DMS79 (cell line): ENCODE data around the gene SIL1.

Experiments used
- DNase-seq: peaks from one replicate; lab custom pipeline; 2025; lab: John Stamatoyannopoulos, UW

SIL1 gene

GRCh38 chr5:138956801-138957200 is 241.4 kb downstream of the SIL1 start:
- no peak for DNase-seq

- no peak for DNase-seq
Measured at GRCh38 chr5:138955671-138956295, 242.4 kb downstream of the SIL1 start.

- DNase-seq, result no peak
Measured at GRCh38 chr5:138955013-138955660, 243.0 kb downstream of the SIL1 start.

GRCh38 chr5:138954257-138955012 is 243.7 kb downstream of the SIL1 start:
- DNase-seq, result no peak

DNA sequence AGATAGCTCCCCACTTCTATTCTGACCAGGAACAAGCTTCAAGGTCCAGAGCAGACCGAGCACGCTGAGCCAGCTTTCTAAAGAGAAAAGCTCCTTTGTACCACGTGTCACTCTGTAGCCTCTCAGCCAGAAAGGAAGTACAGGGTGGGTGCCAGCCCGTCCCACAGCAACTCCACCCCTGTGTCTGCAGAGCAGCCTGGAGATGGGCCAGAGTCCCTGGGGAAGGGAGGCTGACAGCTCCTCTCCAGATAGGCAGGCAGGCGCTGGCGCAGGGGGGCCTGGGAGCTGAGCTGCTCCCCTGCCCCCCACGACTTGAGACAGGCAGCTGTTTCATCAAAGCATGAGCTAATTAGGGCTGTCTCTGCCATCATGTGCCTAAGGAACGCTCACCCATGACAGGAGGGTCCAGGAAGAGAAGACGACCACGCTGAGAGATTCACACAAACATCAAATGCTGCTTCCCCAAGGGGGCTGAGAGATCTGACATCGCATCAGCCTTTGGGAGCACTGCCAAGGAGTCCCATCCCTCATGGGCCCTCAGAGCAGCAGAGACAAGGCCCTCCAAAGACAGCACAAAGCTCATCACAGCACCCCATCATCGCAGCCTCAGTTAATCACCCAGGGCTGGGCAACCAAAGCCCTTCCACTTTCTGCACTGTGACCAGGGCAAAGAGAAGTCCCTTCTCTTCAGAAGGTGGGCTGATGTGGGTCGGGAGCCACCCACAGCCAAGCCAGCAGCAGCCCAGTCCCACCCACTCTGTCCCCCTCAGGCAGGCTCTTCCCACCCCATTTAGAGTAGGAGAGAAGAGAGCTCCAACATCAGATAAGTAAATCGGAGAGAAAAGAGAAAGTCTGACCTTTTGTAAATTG is 244.5 kb downstream of the SIL1 start:
- peak; percentile 57 for DNase-seq

DNA sequence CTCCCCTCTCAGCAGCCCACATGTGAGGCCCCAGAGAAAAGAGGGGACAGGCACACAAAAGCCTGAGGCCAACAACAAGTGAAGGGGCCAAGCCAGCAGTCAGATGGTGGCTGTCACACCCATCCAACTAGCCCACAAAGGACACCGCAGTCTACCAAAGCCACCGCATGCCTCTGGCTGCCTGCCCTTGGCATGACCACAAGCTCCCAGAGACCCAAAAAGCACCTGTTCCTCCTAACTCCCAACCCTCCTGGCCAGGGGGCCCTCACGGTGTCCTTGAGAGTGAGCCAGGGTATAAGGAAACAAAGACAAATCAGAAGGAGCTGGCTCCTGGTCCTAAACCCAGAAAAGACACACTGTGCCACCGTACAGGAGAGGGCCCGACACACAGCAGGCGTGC is 245.2 kb downstream of the SIL1 start:
- DNase-seq, result peak; percentile 57

GRCh38 chr5:138951986-138952735 is 246.0 kb downstream of the SIL1 start:
- no peak for DNase-seq

DNA sequence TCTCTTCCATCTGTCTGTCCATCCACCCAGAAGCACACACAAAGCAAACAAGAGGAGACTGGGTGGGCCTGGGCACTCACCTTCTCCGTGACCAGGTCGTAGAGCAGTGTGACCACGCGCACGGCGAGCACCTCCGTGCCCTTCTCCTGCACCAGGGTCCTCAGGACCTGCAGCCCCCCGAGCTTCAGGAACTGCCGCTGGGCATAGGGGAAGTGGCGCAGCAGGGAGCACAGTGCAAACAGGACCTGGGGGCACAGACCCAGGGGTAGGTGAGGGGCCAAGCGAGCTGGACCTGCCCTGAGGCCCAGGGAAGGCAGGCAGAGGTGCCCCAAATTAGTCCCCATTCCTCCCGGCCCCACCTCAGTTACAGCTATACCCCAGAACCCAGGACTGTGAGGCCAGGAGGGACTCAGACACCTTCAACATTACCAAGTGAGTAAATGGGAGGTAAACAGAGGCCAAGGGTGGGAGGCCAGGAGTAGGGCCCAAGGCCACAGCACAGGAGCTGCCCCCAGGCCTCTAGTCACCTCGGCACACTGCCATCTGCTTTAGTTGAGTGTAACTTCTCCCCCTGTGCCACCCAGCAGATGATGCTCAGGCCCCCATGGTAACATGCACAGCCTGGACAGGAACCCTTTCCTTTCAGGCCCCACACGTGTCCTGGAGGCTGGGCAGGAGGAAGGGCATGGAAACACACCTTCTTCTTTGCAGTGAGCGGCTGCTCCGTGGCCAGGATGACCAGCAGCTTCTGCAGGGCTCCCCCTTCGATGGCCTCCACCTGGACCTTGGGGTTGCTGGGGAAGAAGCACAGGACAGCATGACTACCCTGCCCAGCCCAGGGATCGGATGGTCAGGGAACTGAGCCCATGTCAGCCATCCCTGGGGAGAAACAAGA is 246.8 kb downstream of the SIL1 start:
- DNase-seq, result no peak

DNA sequence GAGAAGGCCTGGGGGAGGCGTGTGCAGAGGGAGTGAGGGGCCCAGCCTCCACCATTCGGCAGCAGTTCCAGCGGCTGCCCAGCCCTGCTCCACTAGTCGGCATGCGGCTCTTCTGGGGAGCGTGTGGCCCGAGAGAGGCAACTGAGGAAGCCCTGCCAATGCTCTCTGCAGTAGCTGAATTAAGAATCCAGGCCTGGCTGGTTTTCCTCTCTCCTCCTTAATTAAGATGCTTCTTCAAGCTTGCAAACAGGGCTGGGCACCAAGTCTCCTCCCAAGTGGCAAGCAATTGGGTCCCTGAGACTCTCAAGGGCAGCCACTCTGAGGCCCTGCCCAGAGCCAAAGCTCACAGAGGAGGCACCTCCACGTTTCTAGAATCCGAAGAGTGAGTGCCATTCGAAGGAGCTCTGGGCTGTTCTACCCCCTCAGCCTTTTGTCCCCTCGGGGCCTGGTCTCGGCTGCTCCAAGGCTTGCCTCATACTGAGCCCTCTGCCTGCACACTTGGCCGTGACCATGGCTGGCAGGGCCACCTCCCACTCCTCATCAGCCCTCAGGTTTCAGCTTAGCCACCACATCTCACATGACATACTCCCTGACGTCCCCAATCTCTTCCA is 247.6 kb downstream of the SIL1 start:
- peak; percentile 61 for DNase-seq

DNA sequence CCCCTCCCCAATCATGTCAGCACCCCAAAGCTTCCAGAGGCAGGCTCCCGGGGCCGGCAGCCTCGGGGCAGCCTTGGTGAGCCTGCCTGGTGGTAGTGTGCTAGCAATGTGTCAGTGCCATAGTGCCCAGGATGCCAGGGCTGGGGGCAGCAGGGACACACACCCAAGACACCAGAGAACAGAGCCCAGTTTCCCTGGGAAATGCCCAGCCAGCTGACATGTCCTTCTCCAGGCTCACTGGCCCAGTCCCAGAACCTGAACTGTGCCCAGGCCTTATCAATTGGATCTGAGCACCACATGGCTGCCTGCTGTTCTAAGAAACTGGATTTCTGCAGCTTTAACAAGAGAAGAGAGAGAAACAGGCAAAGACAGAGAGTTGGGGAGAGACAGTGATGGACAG is 248.2 kb downstream of the SIL1 start:
- no peak for DNase-seq

DNA sequence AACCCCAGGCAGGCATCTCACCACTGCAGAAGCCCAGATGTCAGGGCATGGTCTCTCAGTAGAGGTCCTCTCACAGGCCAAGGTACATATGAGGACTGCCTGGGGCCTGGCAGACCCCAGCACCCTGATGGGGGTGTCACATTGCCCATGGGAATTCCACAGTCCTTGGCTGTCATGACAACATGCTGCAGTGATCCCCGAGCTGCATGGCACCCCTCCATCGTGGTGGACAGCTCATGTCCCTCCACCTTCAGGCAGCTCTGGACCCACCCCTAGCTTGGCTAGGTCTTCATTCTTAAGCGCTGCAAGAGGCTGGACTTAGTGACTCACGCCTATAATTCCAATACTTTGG is 249.0 kb downstream of the SIL1 start:
- DNase-seq, result no peak

- no peak for DNase-seq
Measured at GRCh38 chr5:138948471-138949222, 249.5 kb downstream of the SIL1 start.

DNA sequence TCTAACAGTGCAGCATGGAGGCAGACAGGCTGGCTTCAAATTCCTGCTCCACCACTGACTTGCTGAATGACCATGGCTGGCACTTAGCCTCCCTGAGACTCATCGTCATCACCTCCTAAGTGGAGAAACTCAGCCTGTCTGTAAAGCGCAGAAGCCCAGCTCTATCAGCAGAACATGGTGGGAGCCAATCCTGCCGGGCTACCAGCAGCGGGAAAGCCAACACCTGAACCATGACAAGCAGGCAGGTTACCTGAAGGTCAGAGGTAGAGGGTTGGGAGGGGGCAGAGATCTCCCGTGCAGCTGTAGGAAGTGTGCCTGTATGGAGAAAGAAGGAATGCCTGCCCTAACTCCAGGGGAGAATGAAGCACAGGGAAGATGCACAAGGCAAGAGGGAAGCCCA is 250.4 kb downstream of the SIL1 start:
- no peak for DNase-seq

- DNase-seq, result no peak
Measured at GRCh38 chr5:138946831-138947560, 251.2 kb downstream of the SIL1 start.

DNA sequence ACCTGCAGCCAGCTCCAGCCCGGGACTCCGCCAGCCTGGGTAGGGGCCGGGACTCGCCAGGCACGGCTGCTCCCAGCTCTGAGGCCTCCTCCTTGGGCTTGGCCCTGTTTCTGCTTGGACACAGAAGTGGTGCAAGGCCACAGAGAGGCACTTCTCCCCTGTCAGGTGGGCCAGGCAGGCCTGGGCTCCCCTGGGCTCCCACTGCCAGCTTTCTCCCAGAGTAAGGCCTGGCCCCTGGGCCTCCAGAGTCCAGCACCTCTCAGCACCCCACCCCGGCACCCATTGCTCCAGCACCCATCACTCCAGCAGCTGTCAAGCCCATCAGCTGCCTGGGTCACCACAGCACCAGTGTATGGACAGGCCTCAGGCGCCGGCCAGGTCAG is 251.9 kb downstream of the SIL1 start:
- no peak for DNase-seq

DNA sequence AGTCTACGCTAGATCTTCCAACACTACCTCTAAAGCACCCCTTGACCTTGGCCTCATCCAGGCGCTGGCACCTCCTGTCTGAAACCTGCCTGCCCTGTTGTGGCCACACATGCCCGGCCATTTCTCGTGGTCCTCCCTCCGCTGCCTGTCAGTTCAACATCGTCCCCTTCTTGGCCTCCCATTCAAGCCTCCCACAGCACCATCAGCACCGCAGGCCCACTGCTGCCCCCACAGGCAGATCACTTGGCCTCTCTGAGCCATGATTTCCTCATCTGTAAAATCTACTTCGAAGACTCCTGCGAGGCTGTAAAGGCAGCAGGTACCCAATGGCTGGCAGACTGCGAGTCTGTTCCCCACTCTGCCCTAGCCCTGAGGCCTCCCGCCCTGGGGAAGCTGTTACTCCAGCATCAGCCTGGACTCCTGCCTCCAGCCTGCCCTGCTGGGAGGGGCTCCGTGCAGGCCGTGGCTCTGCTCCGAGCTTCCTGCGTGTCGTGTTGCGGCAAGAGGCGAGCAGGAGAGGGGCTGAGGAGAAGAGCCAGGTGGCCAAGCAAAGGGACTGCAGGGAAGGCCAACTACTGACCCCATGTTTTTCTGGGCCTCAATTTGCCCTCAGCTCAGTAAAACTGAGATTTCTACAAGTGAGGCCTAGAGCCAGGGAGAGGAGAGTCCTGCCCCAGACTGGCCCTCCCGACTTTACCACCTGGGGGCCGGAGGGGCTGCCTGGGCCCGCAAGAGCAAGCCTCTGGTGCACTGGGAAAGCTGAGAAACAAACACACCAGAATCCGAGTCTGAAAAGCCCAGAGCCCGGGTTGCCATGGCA is 252.5 kb downstream of the SIL1 start:
- no peak for DNase-seq

- peak; percentile 68 for DNase-seq
Measured at GRCh38 chr5:138944527-138945322, 253.4 kb downstream of the SIL1 start.
